Neural crest cell (in vitro differentiated cells): ENCODE results near the gene GPC6. TPM values are rescaled to one million over a fixed set of nuclear protein-coding genes. Genes with fewer than 3 reads are reported as not detected.

Experiments
- DNase-seq: peaks from one replicate; pipeline ENCODE4 v3.0.0; 2021; ENCODE audit warnings: low read depth, mixed read lengths, low spot score
- H3K27ac Mint-ChIP-seq: one replicate; pipeline ENCODE4 v1.8.0; 2021; ENCODE audit warnings: mild to moderate bottlenecking, mixed read lengths; ENCODE audit not compliant: unreplicated experiment
- H3K27me3 Mint-ChIP-seq: 2 replicates; pipeline ENCODE4 v1.8.0; 2021; ENCODE audit warnings: low read depth, mild to moderate bottlenecking, mixed read lengths
- H3K36me3 Mint-ChIP-seq: 2 replicates; pipeline ENCODE4 v1.8.0; 2021; ENCODE audit warnings: low read depth, mild to moderate bottlenecking, mixed read lengths
- H3K4me1 Mint-ChIP-seq: 2 replicates; pipeline ENCODE4 v1.8.0; 2021; ENCODE audit warnings: mixed read lengths
- H3K4me3 Mint-ChIP-seq: one replicate; pipeline ENCODE4 v1.8.0; 2021; ENCODE audit warnings: mild to moderate bottlenecking, mixed read lengths
- H3K9me3 Mint-ChIP-seq: 2 replicates; pipeline ENCODE4 v1.8.0; 2021; ENCODE audit warnings: mixed read lengths
- total RNA-seq: library from RNA; stranded (reverse); gene quantifications from 2 replicates; pipeline ENCODE4 v1.2.1, GENCODE V29; 2021
- TF ChIP-seq, protein P1 (sequence below): fragments of 200-600 bp; sonication (generic); conservative IDR thresholded peaks from 2 replicates; pipeline ENCODE4 v1.5.0; 2021; ENCODE audit warnings: antibody characterized with exemption, mild to moderate bottlenecking

Gene GPC6
- total RNA-seq, 1 donor from 2014 or later: 13.4 TPM

DNA sequence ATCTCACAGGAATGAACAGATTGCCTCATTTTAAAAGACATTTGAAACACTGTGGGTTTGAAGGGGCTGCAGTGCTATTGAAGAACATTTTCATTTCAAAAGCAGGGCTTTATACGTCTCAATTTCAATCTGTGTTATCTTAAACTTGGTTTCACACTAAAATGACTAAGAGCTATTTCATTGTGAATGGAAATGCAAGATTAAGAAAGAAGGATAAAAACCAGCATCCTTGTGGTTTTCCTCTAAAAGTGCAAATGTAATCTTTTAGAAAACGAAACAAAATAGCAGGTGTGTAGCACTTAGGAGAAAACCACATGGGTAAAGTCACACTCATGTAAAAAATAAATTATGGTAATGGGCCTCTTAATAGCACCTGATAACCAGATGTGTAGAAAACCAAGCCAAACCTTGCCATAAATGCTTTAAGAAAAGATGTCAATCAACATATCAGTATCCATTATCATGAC lies 397.7 kb downstream of the GPC6 start:
- Mint-ChIP-seq H3K27ac (no peak overlapping the region), H3K36me3 (no peaks in the 10 kb centered on the region), H3K4me3 (no peak overlapping the region), H3K9me3 (no peaks in the 10 kb centered on the region), H3K27me3 (no peaks in the 10 kb centered on the region), H3K4me1 (no peaks in the 10 kb centered on the region)
- no peak for DNase-seq
- TF ChIP-seq, protein P1, sequence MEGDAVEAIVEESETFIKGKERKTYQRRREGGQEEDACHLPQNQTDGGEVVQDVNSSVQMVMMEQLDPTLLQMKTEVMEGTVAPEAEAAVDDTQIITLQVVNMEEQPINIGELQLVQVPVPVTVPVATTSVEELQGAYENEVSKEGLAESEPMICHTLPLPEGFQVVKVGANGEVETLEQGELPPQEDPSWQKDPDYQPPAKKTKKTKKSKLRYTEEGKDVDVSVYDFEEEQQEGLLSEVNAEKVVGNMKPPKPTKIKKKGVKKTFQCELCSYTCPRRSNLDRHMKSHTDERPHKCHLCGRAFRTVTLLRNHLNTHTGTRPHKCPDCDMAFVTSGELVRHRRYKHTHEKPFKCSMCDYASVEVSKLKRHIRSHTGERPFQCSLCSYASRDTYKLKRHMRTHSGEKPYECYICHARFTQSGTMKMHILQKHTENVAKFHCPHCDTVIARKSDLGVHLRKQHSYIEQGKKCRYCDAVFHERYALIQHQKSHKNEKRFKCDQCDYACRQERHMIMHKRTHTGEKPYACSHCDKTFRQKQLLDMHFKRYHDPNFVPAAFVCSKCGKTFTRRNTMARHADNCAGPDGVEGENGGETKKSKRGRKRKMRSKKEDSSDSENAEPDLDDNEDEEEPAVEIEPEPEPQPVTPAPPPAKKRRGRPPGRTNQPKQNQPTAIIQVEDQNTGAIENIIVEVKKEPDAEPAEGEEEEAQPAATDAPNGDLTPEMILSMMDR: no peak

DNA sequence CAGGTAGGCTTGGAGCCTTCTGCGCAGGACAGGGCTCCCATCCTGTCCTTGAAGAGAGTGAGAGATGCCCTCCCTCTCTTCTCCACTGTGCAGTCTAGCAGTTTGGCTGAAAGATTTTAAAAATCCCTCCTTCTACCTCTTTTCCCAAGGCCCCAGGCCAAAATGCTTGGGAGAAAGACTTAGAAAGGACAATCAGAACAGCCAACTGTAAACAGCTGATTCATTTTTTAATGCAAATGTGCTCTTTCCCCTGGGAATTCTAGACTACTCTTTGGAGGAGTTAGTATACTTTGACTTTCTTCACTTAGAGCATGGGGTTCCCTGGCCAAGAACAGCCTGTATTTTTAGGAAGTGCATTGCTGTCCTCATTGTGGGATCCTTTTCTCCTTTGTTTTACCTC lies 398.9 kb downstream of the GPC6 start:
- H3K9me3 Mint-ChIP-seq: no peaks in the 10 kb centered on the region
- no peaks in the 10 kb centered on the region for H3K4me1 Mint-ChIP-seq
- TF ChIP-seq, protein P1: no peak
- DNase-seq: no peak
- no peaks in the 10 kb centered on the region for H3K36me3 Mint-ChIP-seq
- H3K4me3 Mint-ChIP-seq: no peak overlapping the region
- no peak overlapping the region for H3K27ac Mint-ChIP-seq
- H3K27me3 Mint-ChIP-seq: no peaks in the 10 kb centered on the region

DNA sequence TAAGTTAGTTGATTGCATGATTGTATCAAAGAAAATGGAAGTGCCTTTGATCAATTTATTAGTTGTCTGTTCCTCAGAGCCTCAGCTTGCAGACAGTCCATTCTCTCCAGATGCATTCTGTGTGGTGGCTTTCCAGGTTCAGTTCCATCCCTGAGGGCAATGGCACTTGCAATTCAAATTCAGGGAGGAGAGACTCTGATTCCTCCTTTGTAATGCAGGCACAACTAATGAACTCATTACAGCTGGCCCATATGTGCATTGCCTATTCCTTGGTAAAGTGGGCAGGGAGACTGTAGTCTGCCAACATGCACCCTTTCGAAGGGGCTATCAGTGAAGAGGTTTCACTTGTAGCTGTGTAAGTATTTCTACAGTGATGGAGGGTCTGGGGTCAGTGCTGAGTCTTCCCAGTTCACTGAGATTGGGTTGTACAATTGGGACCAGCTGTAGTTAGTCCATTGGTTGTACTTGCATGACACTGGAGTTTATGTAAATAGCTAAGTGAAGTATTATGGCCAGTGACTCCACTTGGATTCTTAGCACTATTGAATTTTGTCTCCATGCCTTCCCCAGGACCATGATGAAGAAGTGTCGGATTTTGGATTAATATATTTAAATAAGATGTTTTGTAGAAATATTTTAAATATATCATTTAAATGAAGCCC lies 401.7 kb downstream of the GPC6 start:
- Mint-ChIP-seq H3K4me3 (no peak overlapping the region), H3K27ac (no peak overlapping the region), H3K4me1 (no peaks in the 10 kb centered on the region), H3K9me3 (no peaks in the 10 kb centered on the region), H3K27me3 (no peaks in the 10 kb centered on the region), H3K36me3 (no peaks in the 10 kb centered on the region)
- TF ChIP-seq, protein P1: no peak
- DNase-seq: no peak

DNA sequence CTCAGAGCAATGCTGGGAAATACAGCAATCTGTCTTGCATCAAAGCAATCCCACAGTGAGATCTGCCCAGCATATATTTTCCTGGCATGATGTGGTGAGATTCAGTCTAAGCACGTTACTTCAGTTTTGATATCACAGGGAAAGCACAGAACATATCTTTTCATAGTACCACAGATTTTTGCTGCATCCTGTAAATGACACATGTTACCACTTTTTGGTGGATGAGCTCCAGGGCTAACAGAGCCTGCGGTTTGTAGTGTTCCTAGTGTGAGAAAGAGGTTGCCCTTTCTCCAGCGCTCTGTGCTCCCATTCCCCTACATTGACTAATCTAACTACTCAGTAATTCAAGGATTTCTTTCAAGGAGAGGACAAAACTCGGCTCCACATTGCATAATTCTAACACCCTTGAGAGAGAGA lies 409.0 kb downstream of the GPC6 start:
- no peaks in the 10 kb centered on the region for H3K4me1 Mint-ChIP-seq
- H3K36me3 Mint-ChIP-seq: no peaks in the 10 kb centered on the region
- TF ChIP-seq, protein P1: no peak
- H3K27ac Mint-ChIP-seq: no peak overlapping the region
- no peaks in the 10 kb centered on the region for H3K27me3 Mint-ChIP-seq
- H3K4me3 Mint-ChIP-seq: no peak overlapping the region
- no peaks in the 10 kb centered on the region for H3K9me3 Mint-ChIP-seq
- no peak for DNase-seq

DNA sequence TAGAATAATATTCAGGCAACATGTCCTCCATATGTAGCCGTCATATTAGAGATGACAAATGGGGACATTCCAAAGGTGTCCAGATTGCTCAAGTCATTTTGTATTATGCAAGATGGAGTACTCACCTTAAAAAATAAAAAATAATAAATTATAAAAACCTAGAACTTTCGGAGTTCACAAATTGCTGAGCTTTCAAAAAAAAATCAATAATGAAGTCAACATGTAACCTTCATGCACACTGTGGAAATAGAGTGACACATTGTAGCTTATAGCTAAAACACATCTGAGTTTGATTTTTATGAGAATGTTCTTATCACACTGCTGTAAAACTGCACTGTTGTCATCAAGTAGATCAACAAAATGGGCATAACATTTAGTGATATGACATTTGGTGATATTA lies 411.2 kb downstream of the GPC6 start:
- Mint-ChIP-seq H3K4me3 (no peak overlapping the region), H3K9me3 (peaks cover 2% of the 10 kb centered on the region), H3K27ac (no peak overlapping the region), H3K27me3 (no peaks in the 10 kb centered on the region), H3K4me1 (no peaks in the 10 kb centered on the region), H3K36me3 (no peaks in the 10 kb centered on the region)
- no peak for DNase-seq
- TF ChIP-seq, protein P1: no peak
